IMR-90 (cell line): ENCODE results near the gene ASB7. TPM values are rescaled to one million over a fixed set of nuclear protein-coding genes. Genes with fewer than 3 reads are reported as not detected.

Experiments
- ATAC-seq: fragments of 200-7000 bp; cut with Tn5 transposase; 2 replicates; pipeline ENCODE4 v1.9.1; 2020; ENCODE audit warnings: low read depth, mild to moderate bottlenecking, moderate library complexity
- BruUV-seq: library from RNA; stranded (reverse); fragments of 400-500 nt; replicated peaks from 2 replicates; lab custom pipeline; 2021; lab: Mats Ljungman, UMichigan
- CTCF ChIA-PET: fragments of 300-600 bp; formaldehyde crosslinking; extraction: SDS; loops from one replicate; lab custom pipeline; 2021; ENCODE audit warnings: antibody characterized with exemption; lab: Yijun Ruan, JAX
- POLR2A ChIA-PET: fragments of 300-600 bp; sonication (Branson Sonifier 250); formaldehyde crosslinking; loops from one replicate; lab custom pipeline; 2022; ENCODE audit warnings: antibody characterized with exemption; ENCODE audit not compliant: unreplicated experiment; lab: Charles Lee
- DNase-seq: peaks from one replicate; pipeline ENCODE4 v3.0.0; 2013
- H2AFZ ChIP-seq: replicated peaks from 2 replicates; pipeline ENCODE3; 2013; ENCODE audit warnings: low read length, mild to moderate bottlenecking; ENCODE audit not compliant: poor library complexity
- H2AK5ac ChIP-seq: 2 replicates; pipeline ENCODE4 v1.6.1; 2013; ENCODE audit warnings: low read depth, low read length, inconsistent platforms
- H2AK9ac ChIP-seq: replicated peaks from 2 replicates; pipeline ENCODE3; 2013; ENCODE audit warnings: mild to moderate bottlenecking, low read depth, low read length, moderate library complexity; ENCODE audit not compliant: poor library complexity
- H2BK120ac ChIP-seq: 2 replicates; pipeline ENCODE4 v1.6.1; 2013; ENCODE audit warnings: low read depth, low read length, inconsistent platforms
- H2BK15ac ChIP-seq: 3 replicates; pipeline ENCODE4 v1.6.1; 2013; ENCODE audit warnings: low read depth, low read length, inconsistent platforms
- H2BK20ac ChIP-seq: 2 replicates; pipeline ENCODE4 v1.6.1; 2013; ENCODE audit warnings: low read depth, mild to moderate bottlenecking, inconsistent platforms, low read length, moderate library complexity
- H2BK5ac ChIP-seq: 2 replicates; pipeline ENCODE4 v1.6.1; 2013; ENCODE audit warnings: mild to moderate bottlenecking, low read depth, low read length, inconsistent platforms; ENCODE audit not compliant: poor library complexity, severe bottlenecking
- H3K14ac ChIP-seq: replicated peaks from 2 replicates; pipeline ENCODE4 v1.6.1; 2013; ENCODE audit warnings: low read depth, low read length, inconsistent platforms
- H3K18ac ChIP-seq: 2 replicates; pipeline ENCODE4 v1.6.1; 2013; ENCODE audit warnings: low read depth, low read length, control low read depth
- H3K23ac ChIP-seq: 2 replicates; pipeline ENCODE4 v1.6.1; 2013; ENCODE audit warnings: low read depth, low read length, inconsistent platforms
- H3K27ac ChIP-seq: 2 replicates; pipeline ENCODE4 v1.5.1; 2013; ENCODE audit warnings: mild to moderate bottlenecking, control low read depth, low read length; ENCODE audit not compliant: insufficient read depth
- H3K27me3 ChIP-seq: 2 replicates; pipeline ENCODE4 v1.6.1; 2013; ENCODE audit warnings: low read length; ENCODE audit not compliant: control insufficient read depth, insufficient read depth
- H3K36me3 ChIP-seq: 2 replicates; pipeline ENCODE4 v1.6.1; 2013; ENCODE audit warnings: low read length, mixed read lengths; ENCODE audit not compliant: control insufficient read depth, insufficient read depth
- H3K4ac ChIP-seq: 2 replicates; pipeline ENCODE4 v1.6.1; 2013; ENCODE audit warnings: low read depth, low read length, inconsistent platforms
- H3K4me1 ChIP-seq: 2 replicates; pipeline ENCODE4 v1.6.1; 2013; ENCODE audit warnings: low read length, mixed read lengths; ENCODE audit not compliant: control insufficient read depth, insufficient read depth
- H3K4me2 ChIP-seq: 2 replicates; pipeline ENCODE4 v1.6.1; 2013; ENCODE audit warnings: low read depth, mild to moderate bottlenecking, control low read depth, low read length, moderate library complexity
- H3K4me3 ChIP-seq: 2 replicates; pipeline ENCODE4 v1.5.1; 2013; ENCODE audit warnings: low read depth, mild to moderate bottlenecking, control low read depth, low read length, moderate library complexity; ENCODE audit not compliant: insufficient read depth
- H3K56ac ChIP-seq: 2 replicates; pipeline ENCODE4 v1.6.1; 2013; ENCODE audit warnings: low read length, inconsistent platforms; ENCODE audit not compliant: insufficient read depth; ENCODE audit errors: extremely low read depth
- H3K79me1 ChIP-seq, 2 experiments: 2 replicates each; pipeline ENCODE4 v1.6.1; 2013; ENCODE audit warnings: low read length in 2 of 2, inconsistent platforms in 1 of 2, low read depth in 1 of 2
- H3K9ac ChIP-seq: 2 replicates; pipeline ENCODE4 v1.6.1; 2013; ENCODE audit warnings: low read depth, low read length, control low read depth
- H3K9me1 ChIP-seq: 2 replicates; pipeline ENCODE4 v1.6.1; 2013; ENCODE audit warnings: low read length, inconsistent platforms; ENCODE audit not compliant: insufficient read depth
- H3K9me3 ChIP-seq: 2 replicates; pipeline ENCODE4 v1.6.1; 2013; ENCODE audit warnings: low read length; ENCODE audit not compliant: control insufficient read depth, insufficient read depth
- H4K20me1 ChIP-seq: 2 replicates; pipeline ENCODE4 v1.6.1; 2013; ENCODE audit warnings: low read length, inconsistent platforms; ENCODE audit not compliant: insufficient read depth
- H4K5ac ChIP-seq: 2 replicates; pipeline ENCODE4 v1.6.1; 2013; ENCODE audit warnings: mild to moderate bottlenecking, low read depth, low read length, control low read depth
- H4K8ac ChIP-seq, 2 experiments: 2 replicates each; pipeline ENCODE4 v1.6.1; 2013; ENCODE audit warnings: low read depth in 2 of 2, low read length in 2 of 2, control low read depth in 1 of 2, inconsistent platforms in 1 of 2
- H4K91ac ChIP-seq: 2 replicates; pipeline ENCODE4 v1.6.1; 2013; ENCODE audit warnings: low read depth, low read length, inconsistent platforms; ENCODE audit not compliant: insufficient read depth
- BHLHE40 ChIP-seq: fragments of 150-350 bp; IDR thresholded peaks from 2 replicates; pipeline ENCODE4 v1.6.1; 2016; ENCODE audit warnings: mild to moderate bottlenecking, low read depth, low read length
- CEBPB ChIP-seq: IDR thresholded peaks from 2 replicates; pipeline ENCODE4 v1.6.1; 2012; ENCODE audit warnings: low read depth, low read length, improper control_type of control experiment
- CHD1 ChIP-seq: IDR thresholded peaks from 2 replicates; pipeline ENCODE4 v1.6.1; 2012; ENCODE audit warnings: low read depth, low read length, improper control_type of control experiment
- CTCF ChIP-seq: conservative IDR thresholded peaks from 2 replicates; pipeline ENCODE4 v1.5.1; 2012; ENCODE audit warnings: mild to moderate bottlenecking, low read depth, low read length, improper control_type of control experiment
- FOS ChIP-seq: fragments of 150-350 bp; IDR thresholded peaks from 2 replicates; pipeline ENCODE4 v1.6.1; 2016; ENCODE audit warnings: low read depth, low read length
- MAFK ChIP-seq: IDR thresholded peaks from 2 replicates; pipeline ENCODE4 v1.6.1; 2012; ENCODE audit warnings: low read depth, low read length, improper control_type of control experiment
- MAZ ChIP-seq: IDR thresholded peaks from 2 replicates; pipeline ENCODE4 v1.6.1; 2012; ENCODE audit warnings: low read depth, mild to moderate bottlenecking, low read length, improper control_type of control experiment, moderate library complexity, borderline replicate concordance
- MXI1 ChIP-seq: IDR thresholded peaks from 2 replicates; pipeline ENCODE4 v1.6.1; 2012; ENCODE audit warnings: low read depth, mild to moderate bottlenecking, low read length, moderate library complexity, borderline replicate concordance
- NFE2L2 ChIP-seq: fragments of 150-350 bp; IDR thresholded peaks from 2 replicates; pipeline ENCODE4 v1.6.1; 2016; ENCODE audit warnings: low read depth, mild to moderate bottlenecking, low read length
- POLR2A ChIP-seq: IDR thresholded peaks from 2 replicates; pipeline ENCODE4 v1.6.1; 2012; ENCODE audit warnings: mild to moderate bottlenecking, low read depth, low read length
- RAD21 ChIP-seq: IDR thresholded peaks from 2 replicates; pipeline ENCODE4 v1.6.1; 2012; ENCODE audit warnings: low read length, improper control_type of control experiment
- RCOR1 ChIP-seq: IDR thresholded peaks from 2 replicates; pipeline ENCODE4 v1.6.1; 2012; ENCODE audit warnings: mild to moderate bottlenecking, low read length, improper control_type of control experiment; ENCODE audit not compliant: insufficient replicate concordance
- RFX5 ChIP-seq: IDR thresholded peaks from 2 replicates; pipeline ENCODE4 v1.8.0; 2012; ENCODE audit warnings: low read depth, mild to moderate bottlenecking, low read length, moderate library complexity
- SMC3 ChIP-seq: fragments of 150-350 bp; IDR thresholded peaks from 2 replicates; pipeline ENCODE4 v1.6.1; 2016; ENCODE audit warnings: low read depth, mild to moderate bottlenecking, antibody characterized with exemption, low read length, moderate library complexity
- USF2 ChIP-seq: fragments of 150-350 bp; IDR thresholded peaks from 2 replicates; pipeline ENCODE4 v1.6.1; 2017; ENCODE audit warnings: mild to moderate bottlenecking, antibody characterized with exemption, low read length, low read depth
- dilution Hi-C: fragments of 300-500 bp; cut with HindIII; formaldehyde crosslinking; loops from one replicate; pipeline ENCODE4 v1.14.3; 2018; ENCODE audit warnings: low sequenced_read_pairs; ENCODE audit not compliant: unreplicated experiment
- in situ Hi-C: fragments of 300-500 bp; cut with MboI; formaldehyde crosslinking; loops from 3 replicates; pipeline ENCODE4 v1.14.3; 2019; ENCODE audit warnings: low sequenced_read_pairs, inconsistent platforms, mixed read lengths
- intact Hi-C: fragments of 100-400 bp; cut with micrococcal nuclease; formaldehyde crosslinking; loops from 2 replicates; pipeline ENCODE4 v1.10.0; 2022
- polyA plus RNA-seq, 3 experiments: library from polyadenylated mRNA; depleted of rRNA; stranded (reverse); fragments of >200 nt; gene quantifications; 2 replicates each; pipeline ENCODE4 v1.2.3, GENCODE V29; 2012; ENCODE audit warnings: low replicate concordance in 1 of 3
- total RNA-seq: library from RNA; depleted of rRNA; stranded (reverse); fragments of >200 nt; gene quantifications from 2 replicates; pipeline ENCODE4 v1.2.3, GENCODE V29; 2012
- TF ChIP-seq, protein P1 (sequence below): fragments of 150-350 bp; IDR thresholded peaks from 2 replicates; pipeline ENCODE4 v1.6.1; 2016; ENCODE audit warnings: low read depth, mild to moderate bottlenecking, low read length, moderate library complexity, borderline replicate concordance

Gene ASB7
- total and polyA plus RNA-seq, 2 of the 4 experiments (the other 2 are of a cell fraction), result 7.7 to 16.7 TPM

DNA sequence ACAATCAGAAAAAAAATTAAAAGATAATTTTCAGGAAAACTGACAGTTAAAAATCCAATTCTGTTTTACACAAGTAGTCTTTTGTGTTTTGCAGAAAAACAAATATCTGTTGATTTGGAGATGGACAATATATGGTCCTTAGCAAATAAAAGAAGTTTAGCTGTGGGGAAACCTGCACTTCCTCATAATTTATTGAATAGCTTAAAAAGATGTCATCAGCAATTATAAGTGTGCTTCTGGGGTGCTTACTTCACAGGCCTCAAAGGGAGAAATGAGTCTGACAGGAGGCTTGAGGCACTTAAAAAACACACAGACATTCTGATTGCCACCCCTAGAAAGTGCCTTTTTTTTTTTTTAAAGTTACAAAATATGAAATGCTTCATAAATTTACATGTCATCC, 42.1 kb upstream of the ASB7 start:
- H3K27ac ChIP-seq, result no peak overlapping the region
- H2BK20ac ChIP-seq, result no peak overlapping the region
- H2AK9ac ChIP-seq, result no peak overlapping the region
- in situ Hi-C loops, result loop anchor here (10.0 kb wide), 1 partner anchor 626 kb away; no protein-coding TSS in a partner anchor
- POLR2A ChIA-PET, result no interaction called here
- H3K18ac ChIP-seq, result no peak overlapping the region
- no peak overlapping the region for H3K56ac ChIP-seq
- ATAC-seq, result no peak
- no peak overlapping the region for H4K5ac ChIP-seq
- no peaks in the 10 kb centered on the region for H4K20me1 ChIP-seq
- H3K4me2 ChIP-seq, result no peak overlapping the region
- H2AFZ ChIP-seq, result no peak overlapping the region
- no peak overlapping the region for H2AK5ac ChIP-seq
- CTCF ChIA-PET, result no interaction called here
- dilution Hi-C loops, result no loop called here
- no peak overlapping the region for H3K4me3 ChIP-seq
- no peak overlapping the region for H3K14ac ChIP-seq
- intact Hi-C loops, result no loop called here
- H3K4me1 ChIP-seq, result no peaks in the 10 kb centered on the region
- H3K9me1 ChIP-seq, result no peaks in the 10 kb centered on the region
- no peak overlapping the region for H4K8ac ChIP-seq
- no peak overlapping the region for H3K9ac ChIP-seq
- H3K23ac ChIP-seq, result no peak overlapping the region
- no peaks in the 10 kb centered on the region for H3K36me3 ChIP-seq
- no peaks in the 10 kb centered on the region for H3K79me1 ChIP-seq
- no peak overlapping the region for H4K91ac ChIP-seq
- no peak overlapping the region for H2BK5ac ChIP-seq
- no peak overlapping the region for H2BK120ac ChIP-seq
- no peak for DNase-seq
- BruUV-seq, result no TSS peak
- no peak for TF ChIP-seq NFE2L2
- no peak for TF ChIP-seq FOS
- no peak for TF ChIP-seq POLR2A
- no peak for TF ChIP-seq MXI1
- no peak for TF ChIP-seq RCOR1
- TF ChIP-seq MAFK, result no peak
- no peak for TF ChIP-seq USF2
- no peak for TF ChIP-seq SMC3
- no peak for TF ChIP-seq CHD1
- TF ChIP-seq, protein P1, sequence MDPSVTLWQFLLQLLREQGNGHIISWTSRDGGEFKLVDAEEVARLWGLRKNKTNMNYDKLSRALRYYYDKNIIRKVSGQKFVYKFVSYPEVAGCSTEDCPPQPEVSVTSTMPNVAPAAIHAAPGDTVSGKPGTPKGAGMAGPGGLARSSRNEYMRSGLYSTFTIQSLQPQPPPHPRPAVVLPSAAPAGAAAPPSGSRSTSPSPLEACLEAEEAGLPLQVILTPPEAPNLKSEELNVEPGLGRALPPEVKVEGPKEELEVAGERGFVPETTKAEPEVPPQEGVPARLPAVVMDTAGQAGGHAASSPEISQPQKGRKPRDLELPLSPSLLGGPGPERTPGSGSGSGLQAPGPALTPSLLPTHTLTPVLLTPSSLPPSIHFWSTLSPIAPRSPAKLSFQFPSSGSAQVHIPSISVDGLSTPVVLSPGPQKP, result no peak
- TF ChIP-seq CTCF, result no peak
- TF ChIP-seq RAD21, result no peak
- no peak for TF ChIP-seq BHLHE40
- TF ChIP-seq RFX5, result no peak
- no peak for TF ChIP-seq CEBPB
- no peak for TF ChIP-seq MAZ
- no peak overlapping the region for H2BK15ac ChIP-seq
- no peak overlapping the region for H3K4ac ChIP-seq
- no peaks in the 10 kb centered on the region for H3K27me3 ChIP-seq
- 0 out of 2 replicates have a peak, but pooled peaks cover 1% of the 10 kb centered on the region for H3K9me3 ChIP-seq
